Activated CD8-positive, alpha-beta T cell treated with anti-CD3 and anti-CD28 coated beads, Interleukin-2, amount 10 ng/mL, durations not matched to agents 7 days and 5 days (primary cell): ENCODE data around the gene AFG3L2. TPM values are rescaled to one million over a fixed set of nuclear protein-coding genes. Genes with fewer than 3 reads are reported as not detected.
"Not testable (repeated sequence)": the region's sequence is repeated elsewhere in the genome, so short reads cannot be mapped to it uniquely, and the experiment has no call there.

Experiments used
- ATAC-seq: fragments of 150-1000 bp; cut with Tn5 transposase; one replicate; pipeline ENCODE4 v1.10.0; 2021; ENCODE audit warnings: moderate library complexity
- CTCF ChIA-PET: fragments of 350-600 bp; sonication (Branson Sonifier 250); formaldehyde crosslinking; loops from one replicate; lab custom pipeline; 2021; ENCODE audit warnings: antibody characterized with exemption; lab: Charles Lee
- POLR2A ChIA-PET: fragments of 350-600 bp; sonication (Branson Sonifier 250); formaldehyde crosslinking; loops from one replicate; lab custom pipeline; 2021; ENCODE audit warnings: antibody characterized with exemption; lab: Charles Lee
- DNase-seq: peaks from one replicate; pipeline ENCODE4 v3.0.0-alpha.2; 2020
- H3K27ac Mint-ChIP-seq: one replicate; pipeline ENCODE4 v1.8.0; 2021; ENCODE audit warnings: mild to moderate bottlenecking, mixed read lengths
- H3K27me3 Mint-ChIP-seq: one replicate; pipeline ENCODE4 v1.8.0; 2021; ENCODE audit warnings: low read depth, mixed read lengths
- H3K36me3 Mint-ChIP-seq: one replicate; pipeline ENCODE4 v1.8.0; 2021; ENCODE audit warnings: low read depth, mixed read lengths
- H3K4me1 Mint-ChIP-seq: one replicate; pipeline ENCODE4 v1.8.0; 2021; ENCODE audit warnings: low read depth, mixed read lengths
- H3K4me3 Mint-ChIP-seq: one replicate; pipeline ENCODE4 v1.8.0; 2021; ENCODE audit warnings: mild to moderate bottlenecking, mixed read lengths
- H3K9me3 Mint-ChIP-seq: one replicate; pipeline ENCODE4 v1.8.0; 2022; ENCODE audit warnings: mixed read lengths; ENCODE audit not compliant: insufficient read depth
- total RNA-seq, 2 experiments: library from RNA; stranded (reverse); gene quantifications; one replicate each; pipeline ENCODE4 v1.2.3, GENCODE V29; 2021

Gene AFG3L2
- total RNA-seq, 2 experiments from 2014 or later = 40.6 to 44.3 TPM

DNA sequence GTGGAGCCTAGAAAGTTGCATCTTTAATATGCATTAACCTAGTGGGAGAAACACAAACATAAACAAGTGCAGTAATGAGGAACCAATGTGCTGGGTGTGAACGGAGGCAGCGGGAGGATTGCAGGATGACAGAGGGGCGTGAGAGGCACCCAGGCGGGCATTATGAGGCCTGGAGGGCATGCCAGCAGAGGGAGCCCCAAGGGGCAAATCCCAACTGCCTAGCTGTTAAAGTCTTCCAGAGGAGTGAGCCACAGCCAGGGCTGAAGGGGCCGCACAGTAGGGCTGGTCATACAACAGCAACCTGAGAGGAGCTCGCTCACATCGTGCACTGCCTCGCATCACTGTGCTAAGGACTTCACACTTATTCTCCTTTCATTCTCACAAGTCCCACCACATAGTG is 17.4 kb upstream of the AFG3L2 start:
- peak; percentile 28 for ATAC-seq
- CTCF ChIA-PET = interaction anchor here (0.8 to 5.8 kb wide), 3 partner anchors 25 to 266 kb away, joined by 3 to 73 read pairs (median 4); partner anchors contain the start of gene SPIRE1

DNA sequence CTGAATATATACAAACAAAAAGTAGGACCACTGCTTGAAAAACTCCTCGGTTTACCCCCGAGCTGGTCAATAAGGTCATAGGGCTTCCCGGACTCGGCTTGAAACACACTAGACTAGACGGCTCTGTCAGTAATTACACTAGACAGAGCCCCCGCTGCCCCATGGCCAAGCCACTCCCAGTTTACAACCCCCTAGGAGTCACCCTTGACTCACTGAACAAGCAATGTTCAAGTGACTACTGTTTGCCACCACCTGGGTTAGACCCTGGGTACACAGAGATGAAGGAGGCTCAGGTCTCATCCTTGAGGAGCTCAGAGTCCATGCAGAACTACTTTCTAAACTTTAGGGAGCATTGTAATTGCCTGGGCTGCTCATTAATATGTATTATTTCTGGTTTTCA is 17.0 kb upstream of the AFG3L2 start:
- ChIA-PET POLR2A (no interaction called here), CTCF (interaction anchor here (0.8 to 5.8 kb wide), 6 partner anchors 12 to 267 kb away, joined by 3 to 73 read pairs (median 4); partner anchors contain the start of genes PRELID3A and SPIRE1)
- Mint-ChIP-seq H3K27me3 (peaks cover 5% of the 10 kb centered on the region), H3K27ac (no peak overlapping the region), H3K4me3 (no peak overlapping the region), H3K9me3 (no peaks in the 10 kb centered on the region), H3K36me3 (no peaks in the 10 kb centered on the region), H3K4me1 (no peaks in the 10 kb centered on the region)
- DNase-seq (no peak), ATAC-seq (no peak)

More for the DNA sequence above, 17.4 kb upstream of the AFG3L2 start:
- POLR2A ChIA-PET = no interaction called here
- H3K27ac Mint-ChIP-seq = no peak overlapping the region
- no peak for DNase-seq
- H3K9me3 Mint-ChIP-seq = no peaks in the 10 kb centered on the region
- H3K36me3 Mint-ChIP-seq = no peaks in the 10 kb centered on the region
- H3K4me1 Mint-ChIP-seq = no peaks in the 10 kb centered on the region
- peaks cover 5% of the 10 kb centered on the region for H3K27me3 Mint-ChIP-seq
- H3K4me3 Mint-ChIP-seq = no peak overlapping the region

DNA sequence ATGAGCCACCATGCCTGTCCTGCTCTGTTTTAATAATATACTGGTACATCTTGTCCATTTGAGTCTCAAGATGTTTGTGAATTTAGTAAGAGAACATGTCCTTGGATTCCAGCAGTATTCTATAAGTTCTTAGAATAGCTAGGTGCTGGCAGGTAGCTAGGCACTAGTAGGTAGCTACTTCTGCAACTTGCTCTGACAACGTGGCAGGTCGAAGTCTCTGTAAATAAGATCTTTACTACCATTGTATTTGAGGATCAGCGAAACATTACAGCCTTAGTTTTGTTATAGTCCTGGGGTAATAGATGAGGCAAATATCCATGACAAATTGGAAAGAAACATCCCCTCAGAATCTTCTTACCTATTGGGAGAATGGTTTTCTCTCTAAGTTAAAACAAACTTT is 16.5 kb upstream of the AFG3L2 start:
- ATAC-seq (no peak), DNase-seq (no peak)
- Mint-ChIP-seq H3K27me3 (peaks cover 5% of the 10 kb centered on the region), H3K4me3 (no peak overlapping the region), H3K36me3 (no peaks in the 10 kb centered on the region), H3K9me3 (no peaks in the 10 kb centered on the region), H3K4me1 (no peaks in the 10 kb centered on the region), H3K27ac (no peak overlapping the region)
- ChIA-PET POLR2A (no interaction called here), CTCF (interaction anchor here (0.6 to 5.8 kb wide), 11 partner anchors 10 to 766 kb away, joined by 3 to 73 read pairs (median 4); partner anchors contain the start of genes PRELID3A and SPIRE1)

DNA sequence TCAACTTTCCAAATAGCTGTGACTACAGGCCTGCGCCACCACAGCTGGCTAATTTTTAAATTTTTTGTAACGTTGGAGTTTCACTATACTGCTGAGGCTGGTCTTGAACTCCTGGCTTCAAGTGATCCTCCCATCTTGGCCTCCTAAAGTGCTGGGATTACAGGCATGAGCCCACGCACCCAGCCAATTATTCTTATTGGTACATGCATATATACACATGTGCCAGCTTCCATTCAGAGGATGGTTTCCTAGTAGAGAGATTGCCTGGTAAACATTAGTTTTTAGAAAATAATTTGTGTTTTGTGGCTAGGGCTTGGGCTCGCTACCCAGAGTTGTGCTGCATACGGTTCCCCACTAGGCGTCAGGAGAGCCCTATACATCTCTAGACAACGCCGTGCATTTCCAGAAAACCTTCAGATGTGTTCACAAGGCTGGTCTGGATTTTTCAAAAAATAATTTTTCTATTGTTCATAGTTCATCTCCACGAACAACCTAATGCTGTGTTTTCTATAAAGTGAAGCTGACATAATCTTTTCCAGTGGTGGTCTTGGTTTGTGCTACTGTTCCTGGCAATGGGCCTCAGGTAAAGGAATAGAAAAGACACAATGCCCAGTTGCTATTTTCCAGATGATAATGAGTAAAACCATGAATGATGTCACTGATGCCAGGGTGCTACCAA is 14.6 kb upstream of the AFG3L2 start:
- peaks cover 5% of the 10 kb centered on the region for H3K27me3 Mint-ChIP-seq

DNA sequence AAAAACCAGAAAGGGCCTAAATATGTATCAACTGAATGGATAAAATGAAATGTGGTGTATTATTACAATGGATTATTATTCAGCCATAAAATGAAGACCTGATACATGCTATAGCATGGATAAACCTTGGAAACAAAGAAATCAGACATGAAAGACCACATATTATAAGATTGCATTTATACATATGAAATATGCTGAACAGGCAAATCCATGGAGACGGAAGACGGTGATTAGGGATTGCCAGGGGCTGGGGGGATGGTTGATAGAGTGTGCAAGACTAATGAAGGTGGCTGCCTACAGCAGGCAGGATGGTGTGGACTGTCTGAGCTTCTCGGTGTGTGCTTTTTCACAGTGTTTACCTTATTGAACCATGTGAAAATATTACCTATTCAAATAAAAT is 11.4 kb upstream of the AFG3L2 start:
- Mint-ChIP-seq H3K9me3 (no peaks in the 10 kb centered on the region), H3K4me1 (no peaks in the 10 kb centered on the region), H3K27ac (no peak overlapping the region), H3K4me3 (no peak overlapping the region), H3K27me3 (no peaks in the 10 kb centered on the region), H3K36me3 (no peaks in the 10 kb centered on the region)
- CTCF ChIA-PET = no interaction called here
- POLR2A ChIA-PET = no interaction called here
- DNase-seq (no peak), ATAC-seq (no peak)

More for the DNA sequence above, 14.6 kb upstream of the AFG3L2 start:
- peak; percentile 94 for ATAC-seq
- Mint-ChIP-seq H3K36me3 (no peaks in the 10 kb centered on the region), H3K4me3 (no peak overlapping the region), H3K27ac (no peak overlapping the region), H3K9me3 (no peaks in the 10 kb centered on the region), H3K4me1 (no peaks in the 10 kb centered on the region)
- POLR2A ChIA-PET = no interaction called here
- DNase-seq = peak; percentile 71
- CTCF ChIA-PET = interaction anchor here (0.6 to 5.8 kb wide), 34 partner anchors 8 to 1263 kb away, joined by 3 to 73 read pairs (median 3); partner anchors contain the start of genes AFG3L2, PRELID3A and SPIRE1

DNA sequence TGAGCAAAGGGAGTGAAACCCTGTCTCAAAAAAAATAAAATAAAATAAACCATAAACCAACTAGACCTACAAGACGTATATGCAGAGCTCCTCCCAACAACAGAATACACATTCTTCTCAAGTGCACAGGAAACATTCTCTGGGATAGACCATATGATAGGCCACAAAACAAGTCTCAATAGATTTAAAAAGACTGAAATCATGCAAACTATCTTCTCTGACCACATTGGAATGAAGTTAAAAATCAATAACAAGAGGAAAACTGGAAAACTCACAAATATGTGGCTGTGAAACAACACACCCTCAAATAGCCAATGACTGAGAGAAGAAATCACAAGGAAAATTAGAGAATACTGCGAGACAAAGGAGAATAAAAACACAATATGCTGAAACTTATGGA is 7.2 kb upstream of the AFG3L2 start:
- DNase-seq (no peak), ATAC-seq (no peak)
- H3K27ac Mint-ChIP-seq = no peak overlapping the region
- H3K4me1 Mint-ChIP-seq = no peaks in the 10 kb centered on the region
- POLR2A ChIA-PET = no interaction called here
- H3K27me3 Mint-ChIP-seq = no peaks in the 10 kb centered on the region
- CTCF ChIA-PET = interaction anchor here (0.9 to 2.6 kb wide), 2 partner anchors 8 to 275 kb away, joined by 4 to 10 read pairs; no protein-coding TSS in a partner anchor
- no peaks in the 10 kb centered on the region for H3K36me3 Mint-ChIP-seq
- H3K9me3 Mint-ChIP-seq = no peaks in the 10 kb centered on the region
- H3K4me3 Mint-ChIP-seq = no peak overlapping the region

DNA sequence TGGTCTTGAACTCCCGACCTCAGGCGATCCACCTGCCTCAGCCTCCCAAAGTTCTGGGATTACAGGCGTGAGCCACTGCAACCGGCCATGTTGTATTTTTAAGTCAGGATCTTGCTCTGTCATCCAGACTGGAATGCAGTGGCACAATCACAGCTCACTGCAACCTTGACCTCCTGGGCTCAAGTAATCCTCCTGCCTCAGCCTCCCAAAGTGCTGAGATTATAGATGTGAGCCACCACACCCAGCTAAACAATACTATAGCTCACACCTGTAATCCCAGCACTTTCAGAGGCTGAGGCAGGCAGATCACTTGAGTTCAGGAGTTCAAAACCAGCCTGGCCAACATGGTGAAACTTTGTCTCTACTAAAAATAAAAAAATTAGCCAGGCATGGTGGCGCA is 6.7 kb upstream of the AFG3L2 start:
- CTCF ChIA-PET = interaction anchor here (1.6 to 2.6 kb wide), 2 partner anchors 7 to 9 kb away, joined by 5 to 10 read pairs; no protein-coding TSS in a partner anchor
- not testable (repeated sequence) for H3K4me1 Mint-ChIP-seq

DNA sequence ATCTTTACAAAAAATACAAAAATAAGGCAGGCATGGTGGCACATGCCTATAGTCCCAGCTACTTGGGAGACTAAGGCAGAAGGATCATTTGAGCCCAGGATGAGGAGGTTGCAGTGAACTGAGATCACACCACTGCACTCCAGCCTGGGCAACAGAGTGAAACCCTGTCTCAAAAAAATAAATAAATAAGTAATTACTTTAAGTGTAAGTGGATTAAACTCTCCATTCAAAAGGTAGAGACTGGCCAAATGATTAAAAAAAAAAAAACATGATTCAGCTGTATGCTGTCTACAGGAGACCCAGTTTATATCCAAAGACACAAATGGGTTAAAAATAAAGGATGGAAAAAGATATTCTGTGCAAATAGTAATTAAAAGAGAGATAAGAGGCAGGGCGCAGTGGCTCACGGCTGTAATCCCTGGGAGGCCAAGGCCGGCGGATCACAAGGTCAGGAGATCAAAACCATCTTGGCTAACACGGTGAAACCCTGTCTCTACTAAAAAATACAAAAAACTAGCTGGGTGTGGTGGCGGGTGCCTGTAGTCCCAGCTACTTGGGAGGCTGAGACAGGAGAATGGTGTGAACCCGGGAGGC is 5.3 kb upstream of the AFG3L2 start:
- CTCF ChIA-PET = interaction anchor here (0.6 to 2.6 kb wide), 3 partner anchors 9 to 436 kb away, joined by 3 to 10 read pairs (median 5); no protein-coding TSS in a partner anchor
- H3K27me3 Mint-ChIP-seq, H3K36me3 Mint-ChIP-seq, POLR2A ChIA-PET, H3K27ac Mint-ChIP-seq, H3K4me3 Mint-ChIP-seq, DNase-seq, H3K4me1 Mint-ChIP-seq, H3K9me3 Mint-ChIP-seq, ATAC-seq: not testable (repeated sequence)

More for the DNA sequence above, 6.7 kb upstream of the AFG3L2 start:
- H3K9me3 Mint-ChIP-seq, ATAC-seq, H3K36me3 Mint-ChIP-seq, H3K4me3 Mint-ChIP-seq, H3K27ac Mint-ChIP-seq, POLR2A ChIA-PET, DNase-seq, H3K27me3 Mint-ChIP-seq: not testable (repeated sequence)

DNA sequence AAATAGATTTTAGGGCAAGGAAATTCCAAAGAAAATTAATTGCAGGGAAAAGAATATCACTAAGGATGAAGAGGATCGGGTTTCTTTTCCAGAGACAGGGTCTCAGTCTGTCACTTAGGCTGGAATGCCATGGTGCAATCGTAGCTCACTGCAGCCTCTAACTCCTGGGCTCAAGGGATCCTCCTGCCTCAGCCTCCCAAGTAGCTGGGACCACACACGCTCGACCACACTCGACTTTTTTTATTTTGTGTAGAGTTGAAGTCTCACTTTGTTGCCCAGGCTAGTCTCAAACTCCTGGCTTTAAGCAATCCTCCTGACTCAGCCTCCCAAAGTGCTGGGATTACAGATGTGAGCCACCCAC is 1.2 kb upstream of the AFG3L2 start:
- DNase-seq, H3K9me3 Mint-ChIP-seq, ATAC-seq, H3K27me3 Mint-ChIP-seq, POLR2A ChIA-PET: not testable (repeated sequence)
- peaks cover 33% of the 10 kb centered on the region for H3K4me1 Mint-ChIP-seq
- H3K4me3 Mint-ChIP-seq = peak overlapping the region; percentile 90
- peak overlapping the region; percentile 91 for H3K27ac Mint-ChIP-seq
- CTCF ChIA-PET = interaction anchor here (3.1 kb wide), 1 partner anchor 14 kb away, joined by 22 read pairs; no protein-coding TSS in a partner anchor
- peaks cover 19% of the 10 kb centered on the region for H3K36me3 Mint-ChIP-seq

DNA sequence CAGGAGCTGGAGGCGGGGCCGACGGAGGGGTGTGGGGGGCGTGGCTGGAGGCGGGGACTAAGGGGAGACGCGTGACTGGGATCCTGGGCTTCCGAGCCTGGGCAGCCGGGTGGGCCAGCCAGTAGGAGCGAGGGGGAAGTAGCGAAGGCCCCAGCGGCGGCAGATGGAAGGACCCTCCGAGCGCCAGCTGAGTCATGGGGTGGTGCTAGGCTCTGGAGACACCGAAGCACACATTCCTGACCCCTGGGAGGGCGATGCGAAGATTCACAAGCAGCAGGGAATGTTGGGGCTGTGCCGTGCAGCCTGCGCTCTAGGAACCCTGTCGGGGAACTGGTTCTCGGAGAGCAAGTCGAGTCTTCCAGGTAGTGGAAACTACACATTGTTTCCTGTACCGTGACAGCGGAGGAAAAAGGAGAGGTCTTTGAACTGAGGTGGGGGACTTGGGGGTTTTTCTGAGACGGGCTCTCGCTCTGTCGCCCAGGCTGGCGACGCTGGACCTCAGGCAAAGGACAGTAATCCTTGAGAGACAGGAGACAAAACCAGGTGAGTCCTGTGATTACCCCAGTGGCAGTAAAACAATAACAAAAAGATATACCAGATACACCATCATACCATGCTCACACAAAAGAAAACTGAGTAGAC is 650 bp upstream of the AFG3L2 start:
- no peaks in the 10 kb centered on the region for H3K9me3 Mint-ChIP-seq
- ATAC-seq (peak; percentile 80), DNase-seq (no peak)
- ChIA-PET CTCF (interaction anchor here (0.6 to 3.1 kb wide), 6 partner anchors 14 to 282 kb away, joined by 3 to 22 read pairs (median 6); no protein-coding TSS in a partner anchor), POLR2A (interaction anchor here (0.8 to 2.1 kb wide), 7 partner anchors 9 to 613 kb away, joined by 3 to 12 read pairs (median 5); partner anchors contain the start of genes CEP192, CEP76, PRELID3A and PSMG2)
- no peaks in the 10 kb centered on the region for H3K27me3 Mint-ChIP-seq
- H3K4me3 Mint-ChIP-seq = peak overlapping the region; percentile 90
- peaks cover 38% of the 10 kb centered on the region for H3K4me1 Mint-ChIP-seq
- H3K36me3 Mint-ChIP-seq = peaks cover 20% of the 10 kb centered on the region
- H3K27ac Mint-ChIP-seq = peak overlapping the region; percentile 91

DNA sequence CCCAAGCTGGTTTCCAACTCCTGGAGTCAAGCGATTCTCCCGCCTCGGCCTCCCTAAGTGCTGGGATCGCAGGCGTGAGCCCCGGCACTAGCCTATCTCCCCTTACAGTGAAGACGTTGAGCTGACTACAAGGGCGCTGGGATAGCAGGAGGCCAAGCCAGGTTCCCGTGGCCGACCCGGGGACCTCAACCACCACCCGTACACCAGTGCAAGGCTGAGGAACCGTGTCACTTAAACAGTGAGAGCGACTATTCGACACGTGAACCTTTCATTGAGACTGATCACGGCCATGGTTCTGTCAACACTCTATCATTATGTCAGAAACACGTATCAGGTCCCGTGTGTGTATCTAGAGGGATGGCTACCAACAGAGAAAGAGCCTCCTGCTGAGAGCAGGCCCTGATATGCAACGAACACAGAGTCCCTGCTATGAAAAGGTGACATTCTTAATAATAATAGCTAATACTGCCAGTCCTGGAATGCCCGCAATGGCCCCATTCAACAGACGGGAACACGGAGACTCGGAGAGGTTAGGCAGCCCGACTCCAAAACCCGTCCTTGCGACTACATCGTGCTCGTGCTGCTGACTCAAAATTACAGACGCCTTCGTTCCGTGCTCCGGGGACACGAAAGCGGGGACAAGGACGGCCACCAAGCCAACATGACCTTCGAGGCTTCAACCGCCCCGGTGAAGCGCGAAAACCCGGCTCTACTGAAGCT is 833 bp downstream of the AFG3L2 start:
- peaks cover 50% of the 10 kb centered on the region for H3K4me1 Mint-ChIP-seq
- ChIA-PET POLR2A (interaction anchor here (0.5 to 2.1 kb wide), 11 partner anchors 9 to 890 kb away, joined by 3 to 12 read pairs (median 4); partner anchors contain the start of genes CEP192, CEP76, PRELID3A and PSMG2), CTCF (interaction anchor here (1.6 to 3.1 kb wide), 4 partner anchors 16 to 284 kb away, joined by 4 to 22 read pairs (median 7); no protein-coding TSS in a partner anchor)
- H3K36me3 Mint-ChIP-seq = peaks cover 28% of the 10 kb centered on the region
- peak overlapping the region; percentile 93 for H3K4me3 Mint-ChIP-seq
- H3K9me3 Mint-ChIP-seq = no peaks in the 10 kb centered on the region
- no peaks in the 10 kb centered on the region for H3K27me3 Mint-ChIP-seq
- H3K27ac Mint-ChIP-seq = peak overlapping the region; percentile 96
- ATAC-seq (no peak), DNase-seq (peak; percentile 30)
